Breast epithelium (tissue), 3 donors: ENCODE data around the gene GATAD2A.

Source experiments
- CTCF ChIP-seq, 3 donors: fragments of 450-650 bp; IDR thresholded peaks; one replicate each; pipeline ENCODE4 v1.5.1; 2016 to 2017; ENCODE audit warnings: antibody characterized with exemption in 3 of 3, mild to moderate bottlenecking in 3 of 3, moderate library complexity in 3 of 3
- POLR2A ChIP-seq: fragments of 450-650 bp; IDR thresholded peaks from one replicate; pipeline ENCODE4 v1.6.1; 2016; ENCODE audit warnings: antibody characterized with exemption, mild to moderate bottlenecking, moderate library complexity
- POLR2AphosphoS5 ChIP-seq, 3 donors: sonication (generic); formaldehyde crosslinking; IDR thresholded peaks; one replicate each; pipeline ENCODE4 v1.6.1; 2017; ENCODE audit warnings: antibody characterized with exemption in 3 of 3

- TF ChIP-seq POLR2AphosphoS5 (IDR thresholded peaks at IDR 0.05) = no peak
- TF ChIP-seq CTCF (IDR thresholded peaks at IDR 0.05) = no peak
- TF ChIP-seq POLR2A = no peak
Measured at GRCh38 chr19:19534556-19535265, 129.2 kb downstream of the GATAD2A start.
